Measurements from ENCODE around the gene RPL6. TPM values are rescaled to one million over a fixed set of nuclear protein-coding genes. Genes with fewer than 3 reads are reported as not detected.
A peak's percentile ranks its signal among the peaks of the same experiment; 100 is the strongest.

RPL6 gene
- total and polyA plus RNA-seq, 9 of the 15 experiments (the other 6 are each of a cell fraction or from before 2014, with no cell fraction given), result 1,519 to 3,103 (median 2,396) TPM

DNA sequence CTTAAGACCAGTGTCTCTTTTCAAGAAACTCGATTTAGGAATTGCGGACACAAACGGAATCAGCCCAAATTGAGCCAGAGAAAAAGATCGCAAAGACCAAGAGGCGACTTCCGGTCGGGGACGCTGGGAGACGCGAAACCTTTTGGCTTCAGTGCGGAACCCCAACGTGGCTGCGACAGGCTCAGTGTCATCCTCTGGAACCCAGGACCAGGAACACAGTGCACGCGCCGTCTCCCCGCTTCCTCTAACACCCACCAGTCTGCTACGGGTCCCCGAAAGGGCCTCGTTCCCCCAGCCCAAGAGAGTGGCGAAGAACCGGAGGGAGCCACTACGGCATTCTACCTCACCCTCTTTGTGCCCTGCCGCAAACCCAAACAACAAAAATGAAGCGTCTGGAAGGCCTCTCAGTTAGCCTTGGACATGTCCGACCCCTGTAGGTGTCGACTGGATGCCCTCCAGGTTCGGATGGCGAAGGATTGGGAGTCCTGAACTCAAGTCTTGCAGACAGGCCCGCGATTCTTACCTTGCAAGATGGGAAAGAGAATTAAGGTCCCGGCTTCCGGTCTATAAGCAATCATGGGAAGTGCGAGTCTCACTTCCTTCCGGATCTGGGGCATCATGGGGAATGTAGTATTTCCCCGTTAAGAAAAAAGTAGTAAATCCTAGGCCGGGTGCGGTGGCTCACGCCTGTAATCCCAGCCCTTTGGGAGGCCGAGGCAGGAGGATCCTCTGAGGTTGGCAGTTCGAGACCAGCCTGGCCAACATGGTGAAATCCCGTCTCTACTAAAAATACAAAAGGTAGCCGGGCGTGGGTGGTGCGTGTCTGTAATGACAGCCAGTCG, at the start of gene RPL6 (continued):
- peak; percentile 51; the same call in 1 of the 2 replicates for TF ChIP-seq ZNF609 (CRISPR knock-in tag; IDR thresholded peaks at IDR 0.05; ENCODE audit: borderline replicate concordance)
- TF ChIP-seq FOSL1 (tag; conservative IDR thresholded peaks at IDR 0.05), result peak; percentile 48; the same call in 1 of the 2 replicates
- no peak for TF ChIP-seq MYBL2 (IDR thresholded peaks at IDR 0.05; ENCODE audit: low read depth)
- TF ChIP-seq MYBL2 (CRISPR knock-in tag; IDR thresholded peaks at IDR 0.05; ENCODE audit: borderline replicate concordance), result no peak
- TF ChIP-seq ZZZ3 (IDR thresholded peaks at IDR 0.05), result peak; percentile 100
- TF ChIP-seq GABPB2 (CRISPR knock-in tag; conservative IDR thresholded peaks at IDR 0.05), result no peak
- TF ChIP-seq USF2 (CRISPR knock-in tag; IDR thresholded peaks at IDR 0.05), result no peak
- TF ChIP-seq NFE2L1 (tag; IDR thresholded peaks at IDR 0.05; ENCODE audit: borderline replicate concordance, low read depth), result no peak
- peak in 1 of 2 experiments; percentile 72; a peak in 2 of 4 replicates for TF ChIP-seq HDAC1 (IDR thresholded peaks at IDR 0.05)
- TF ChIP-seq ETV6 (IDR thresholded peaks at IDR 0.05; ENCODE audit: borderline replicate concordance in 1 of 2, low read depth in 2 of 2, low read length in 1 of 2), result peak in 1 of 2 experiments; percentile 76; a peak in 2 of 4 replicates
- TF ChIP-seq ETV6 (CRISPR knock-in tag; IDR thresholded peaks at IDR 0.05; ENCODE audit: borderline replicate concordance), result no peak
- TF ChIP-seq, protein P1, sequence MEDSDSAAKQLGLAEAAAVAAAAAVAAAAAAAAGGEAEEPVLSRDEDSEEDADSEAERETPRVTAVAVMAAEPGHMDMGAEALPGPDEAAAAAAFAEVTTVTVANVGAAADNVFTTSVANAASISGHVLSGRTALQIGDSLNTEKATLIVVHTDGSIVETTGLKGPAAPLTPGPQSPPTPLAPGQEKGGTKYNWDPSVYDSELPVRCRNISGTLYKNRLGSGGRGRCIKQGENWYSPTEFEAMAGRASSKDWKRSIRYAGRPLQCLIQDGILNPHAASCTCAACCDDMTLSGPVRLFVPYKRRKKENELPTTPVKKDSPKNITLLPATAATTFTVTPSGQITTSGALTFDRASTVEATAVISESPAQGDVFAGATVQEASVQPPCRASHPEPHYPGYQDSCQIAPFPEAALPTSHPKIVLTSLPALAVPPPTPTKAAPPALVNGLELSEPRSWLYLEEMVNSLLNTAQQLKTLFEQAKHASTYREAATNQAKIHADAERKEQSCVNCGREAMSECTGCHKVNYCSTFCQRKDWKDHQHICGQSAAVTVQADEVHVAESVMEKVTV (CRISPR knock-in tag; IDR thresholded peaks at IDR 0.05), result no peak
- TF ChIP-seq ERF (CRISPR knock-in tag; IDR thresholded peaks at IDR 0.05), result no peak
- TF ChIP-seq HNRNPL (IDR thresholded peaks at IDR 0.05; ENCODE audit: low read depth, low read length), result no peak
- peak; percentile 34; the same call in 1 of the 2 replicates for TF ChIP-seq CREB1 (IDR thresholded peaks at IDR 0.05)
- no peak for TF ChIP-seq CREB1 (CRISPR knock-in tag; IDR thresholded peaks at IDR 0.05)
- no peak for TF ChIP-seq CEBPG (CRISPR knock-in tag; IDR thresholded peaks at IDR 0.05)
- TF ChIP-seq CEBPG (tag; conservative IDR thresholded peaks at IDR 0.05 in 1 of 2, IDR thresholded peaks at IDR 0.05 in 1 of 2), result 0 out of 4 replicates have a peak, but pooled peaks of 1 of the 2 experiments have one; percentile 36
- TF ChIP-seq ZNF253 (CRISPR knock-in tag; conservative IDR thresholded peaks at IDR 0.05), result no peak
- no peak for TF ChIP-seq HNRNPUL1 (IDR thresholded peaks at IDR 0.05; ENCODE audit: low read length)

Measured in K562 (cell line).